Right atrium auricular region (tissue), 2 donors: ENCODE measurements around the gene CACNA1B. TPM values are rescaled to one million over a fixed set of nuclear protein-coding genes. Genes with fewer than 3 reads are reported as not detected.
A peak's percentile ranks its signal among the peaks of the same experiment; 100 is the strongest.
"Not testable (repeated sequence)": the region's sequence is repeated elsewhere in the genome, so short reads cannot be mapped to it uniquely, and the experiment has no call there.

Experiments
- DNase-seq: peaks from one replicate; pipeline ENCODE4 v3.0.0-alpha.2; 2019; ENCODE audit warnings: low spot score
- H3K27ac ChIP-seq, 2 donors: fragments of 200-600 bp; sonication (generic); 1 replicate in 1 of 2; 2 replicates in 1 of 2; pipeline ENCODE4 v1.5.1; 2016 to 2019
- H3K27me3 ChIP-seq, 2 donors: fragments of 200-600 bp; sonication (generic); one replicate each; pipeline versions ENCODE4 v1.5.1 to v1.6.0; 2017 to 2019
- H3K36me3 ChIP-seq: fragments of 200-600 bp; sonication (generic); one replicate; pipeline ENCODE4 v1.5.1; 2016
- H3K4me1 ChIP-seq, 2 donors: fragments of 200-600 bp; sonication (generic); one replicate each; pipeline versions ENCODE4 v1.5.1 to v1.6.0; 2017 to 2019
- H3K4me3 ChIP-seq, 2 donors: fragments of 200-600 bp; sonication (generic); 1 replicate in 1 of 2; 2 replicates in 1 of 2; pipeline ENCODE4 v1.5.1; 2017 to 2019; ENCODE audit warnings: mild to moderate bottlenecking in 1 of 2, moderate library complexity in 1 of 2
- H3K9me3 ChIP-seq, 2 donors: fragments of 200-600 bp; sonication (generic); one replicate each; pipeline ENCODE4 v1.5.1; 2019
- total RNA-seq, 2 donors: library from RNA; depleted of rRNA; stranded (reverse); fragments of >200 nt; gene quantifications; one replicate each; pipeline ENCODE4 v1.1.0, GENCODE V29; 2016
- TF ChIP-seq, protein P1 (sequence below), 2 donors: fragments of 200-600 bp; sonication (generic); IDR thresholded peaks; one replicate each; pipeline ENCODE4 v1.5.1; 2019; ENCODE audit warnings: antibody characterized with exemption in 2 of 2

CACNA1B gene
- total RNA-seq, 2 donors from 2014 or later = 0.04 to 0.41 TPM

GRCh38 chr9:138104251-138105122 is 226.9 kb downstream of the CACNA1B start:
- Histone ChIP-seq H3K4me1 (no peaks in the 10 kb centered on the region), H3K9me3 (no peaks in the 10 kb centered on the region), H3K27me3 (no peaks in the 10 kb centered on the region), H3K36me3 (no peaks in the 10 kb centered on the region), H3K27ac (no peak overlapping the region), H3K4me3 (no peak overlapping the region)
- DNase-seq = peak; percentile 36
- TF ChIP-seq, protein P1, sequence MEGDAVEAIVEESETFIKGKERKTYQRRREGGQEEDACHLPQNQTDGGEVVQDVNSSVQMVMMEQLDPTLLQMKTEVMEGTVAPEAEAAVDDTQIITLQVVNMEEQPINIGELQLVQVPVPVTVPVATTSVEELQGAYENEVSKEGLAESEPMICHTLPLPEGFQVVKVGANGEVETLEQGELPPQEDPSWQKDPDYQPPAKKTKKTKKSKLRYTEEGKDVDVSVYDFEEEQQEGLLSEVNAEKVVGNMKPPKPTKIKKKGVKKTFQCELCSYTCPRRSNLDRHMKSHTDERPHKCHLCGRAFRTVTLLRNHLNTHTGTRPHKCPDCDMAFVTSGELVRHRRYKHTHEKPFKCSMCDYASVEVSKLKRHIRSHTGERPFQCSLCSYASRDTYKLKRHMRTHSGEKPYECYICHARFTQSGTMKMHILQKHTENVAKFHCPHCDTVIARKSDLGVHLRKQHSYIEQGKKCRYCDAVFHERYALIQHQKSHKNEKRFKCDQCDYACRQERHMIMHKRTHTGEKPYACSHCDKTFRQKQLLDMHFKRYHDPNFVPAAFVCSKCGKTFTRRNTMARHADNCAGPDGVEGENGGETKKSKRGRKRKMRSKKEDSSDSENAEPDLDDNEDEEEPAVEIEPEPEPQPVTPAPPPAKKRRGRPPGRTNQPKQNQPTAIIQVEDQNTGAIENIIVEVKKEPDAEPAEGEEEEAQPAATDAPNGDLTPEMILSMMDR (IDR thresholded peaks at IDR 0.05) = no peak

DNA sequence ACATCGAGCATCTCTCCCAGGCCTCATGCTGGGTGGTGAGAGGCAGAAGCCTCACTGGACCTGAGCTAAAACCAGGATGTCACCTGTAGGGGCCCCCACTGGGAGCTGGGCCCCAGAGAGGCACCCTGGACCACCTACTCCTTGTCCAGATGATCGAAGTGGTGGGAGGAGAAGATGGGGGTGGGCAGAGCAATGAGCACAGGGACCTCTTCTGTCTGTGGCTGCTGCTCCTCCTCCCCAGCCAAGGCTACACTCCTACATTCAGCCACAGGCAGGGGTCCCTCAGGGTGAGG is 227.5 kb downstream of the CACNA1B start:
- TF ChIP-seq, protein P1 (IDR thresholded peaks at IDR 0.05) = no peak
- H3K4me1 ChIP-seq = no peaks in the 10 kb centered on the region
- DNase-seq = no peak
- no peak overlapping the region for H3K4me3 ChIP-seq
- no peaks in the 10 kb centered on the region for H3K9me3 ChIP-seq
- no peaks in the 10 kb centered on the region for H3K27me3 ChIP-seq
- H3K27ac ChIP-seq = no peak overlapping the region
- no peaks in the 10 kb centered on the region for H3K36me3 ChIP-seq

DNA sequence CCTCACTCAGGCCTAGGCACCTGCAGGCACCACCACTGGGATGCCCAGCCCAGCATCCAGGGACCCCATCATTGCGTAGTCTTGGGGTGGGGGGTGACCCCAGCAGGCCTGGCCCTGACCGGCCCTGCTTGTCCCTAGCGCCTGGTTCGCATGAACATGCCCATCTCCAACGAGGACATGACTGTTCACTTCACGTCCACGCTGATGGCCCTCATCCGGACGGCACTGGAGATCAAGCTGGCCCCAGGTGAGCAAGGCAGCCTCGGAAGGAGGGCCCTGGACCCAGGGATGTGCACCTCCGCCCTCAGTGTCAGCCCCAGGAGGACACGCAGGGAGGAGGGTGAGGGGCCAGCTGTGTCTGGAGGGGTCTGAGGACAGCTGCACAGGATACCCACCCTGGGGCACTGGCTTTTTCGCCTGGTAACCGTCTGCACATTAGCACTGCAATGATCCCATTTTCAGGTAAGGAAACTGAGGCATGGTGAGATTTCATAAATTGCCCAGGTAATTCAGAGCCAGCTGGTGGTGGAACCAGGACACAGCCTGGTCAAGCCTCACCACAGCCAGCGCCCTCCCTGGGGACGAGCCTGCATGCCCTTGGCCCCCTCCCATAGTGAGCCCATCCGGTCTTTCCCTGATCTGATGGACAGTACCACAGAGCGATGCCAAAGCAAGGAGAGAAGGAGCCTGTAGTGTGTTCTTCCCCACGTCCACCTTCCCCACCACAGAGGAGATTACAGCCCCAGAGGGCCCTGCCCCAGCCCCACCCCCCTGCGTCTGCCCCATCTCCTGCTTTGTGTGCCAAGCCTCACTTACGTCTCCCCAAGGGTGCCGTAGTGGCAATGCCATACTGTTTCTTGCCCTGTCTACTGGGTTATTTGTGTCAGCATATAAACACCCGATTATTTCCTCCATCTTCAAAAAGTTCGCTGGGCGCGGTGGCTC is 228.3 kb downstream of the CACNA1B start:
- H3K27me3 ChIP-seq = no peaks in the 10 kb centered on the region

GRCh38 chr9:138107039-138107438 is 229.5 kb downstream of the CACNA1B start:
- not testable (repeated sequence) for H3K27me3 ChIP-seq, H3K27ac ChIP-seq, H3K4me1 ChIP-seq, DNase-seq, H3K36me3 ChIP-seq, H3K4me3 ChIP-seq, H3K9me3 ChIP-seq

More for the DNA sequence above, 228.3 kb downstream of the CACNA1B start:
- Histone ChIP-seq H3K9me3 (no peaks in the 10 kb centered on the region), H3K4me1 (no peaks in the 10 kb centered on the region), H3K36me3 (no peaks in the 10 kb centered on the region), H3K27ac (no peak overlapping the region), H3K4me3 (no peak overlapping the region)
- TF ChIP-seq, protein P1 (IDR thresholded peaks at IDR 0.05) = no peak
- DNase-seq = peak; percentile 28

- no peaks in the 10 kb centered on the region for H3K27me3 ChIP-seq
- no peaks in the 10 kb centered on the region for H3K9me3 ChIP-seq
- no peaks in the 10 kb centered on the region for H3K4me1 ChIP-seq
- no peak overlapping the region for H3K27ac ChIP-seq
- DNase-seq = no peak
- TF ChIP-seq, protein P1 (IDR thresholded peaks at IDR 0.05) = no peak
- no peak overlapping the region for H3K4me3 ChIP-seq
- H3K36me3 ChIP-seq = no peaks in the 10 kb centered on the region
Observed at GRCh38 chr9:138111607-138112006, 234.0 kb downstream of the CACNA1B start.

DNA sequence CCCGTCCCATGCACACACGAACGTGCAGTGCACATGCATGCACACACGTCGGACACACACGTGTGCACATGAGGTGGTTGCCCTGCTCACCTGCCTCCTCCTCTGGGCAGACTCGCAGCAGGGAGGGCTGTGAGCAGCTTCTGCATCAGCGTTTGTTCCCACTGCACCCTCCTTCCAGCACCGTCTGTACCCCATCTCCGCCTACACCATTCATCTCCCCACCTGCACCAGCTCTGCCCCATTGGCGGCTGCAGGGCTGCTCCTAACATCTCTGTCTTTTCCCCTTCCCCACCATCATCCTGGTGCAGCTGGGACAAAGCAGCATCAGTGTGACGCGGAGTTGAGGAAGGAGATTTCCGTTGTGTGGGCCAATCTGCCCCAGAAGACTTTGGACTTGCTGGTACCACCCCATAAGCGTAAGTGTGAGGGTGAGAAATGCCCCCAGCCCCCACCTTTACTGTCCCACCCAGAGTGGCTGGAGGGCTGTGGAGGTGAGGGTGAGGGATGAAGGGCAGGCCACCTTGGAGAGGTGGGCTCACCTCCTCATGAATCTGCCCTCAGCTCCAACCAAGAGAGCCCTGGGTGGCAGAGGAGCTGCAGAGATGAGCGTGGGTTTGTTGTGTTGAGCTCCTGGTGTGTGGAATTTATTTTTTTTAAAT is 234.6 kb downstream of the CACNA1B start:
- Histone ChIP-seq H3K4me1 (no peaks in the 10 kb centered on the region), H3K27ac (no peak overlapping the region), H3K27me3 (no peaks in the 10 kb centered on the region), H3K4me3 (no peak overlapping the region), H3K9me3 (no peaks in the 10 kb centered on the region), H3K36me3 (no peaks in the 10 kb centered on the region)
- TF ChIP-seq, protein P1 (IDR thresholded peaks at IDR 0.05) = no peak
- no peak for DNase-seq
